COLO668 (cell line): ENCODE data around the gene LRRTM4.

Experiments used
- DNase-seq: peaks from one replicate; lab custom pipeline; 2025; ENCODE audit not compliant: unreplicated experiment; lab: John Stamatoyannopoulos, UW

Gene LRRTM4

DNA sequence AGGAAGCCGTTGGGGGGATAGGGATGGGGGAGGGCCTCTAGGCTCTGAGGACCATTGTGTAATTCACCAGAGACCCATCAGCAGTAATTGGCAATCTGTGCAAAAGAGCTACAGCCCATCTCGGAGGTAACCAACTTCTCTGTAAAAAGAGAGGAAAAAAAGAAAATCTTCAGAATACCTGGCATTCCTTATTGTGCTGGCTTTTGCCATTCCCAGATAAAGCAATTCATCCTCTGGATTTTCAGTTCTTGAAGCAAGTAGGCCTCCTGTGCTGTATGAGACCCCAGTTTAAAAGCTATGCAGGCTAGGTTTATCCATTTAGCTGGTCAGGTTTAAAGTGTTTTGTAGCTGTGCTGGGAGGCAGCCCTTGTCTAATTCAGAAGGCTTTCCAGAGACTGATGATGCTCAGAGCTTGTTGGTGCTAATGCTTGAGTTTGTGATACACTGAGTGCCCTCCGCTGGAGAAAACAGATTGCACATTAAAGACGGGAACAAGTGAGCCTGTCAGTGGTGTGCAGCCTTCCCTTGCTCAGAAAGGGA, at the start of gene LRRTM4:
LRRTM4 (minus strand) TSS at position 446 of the 540 bp plus-strand sequence.
- DNase-seq: no peak

DNA sequence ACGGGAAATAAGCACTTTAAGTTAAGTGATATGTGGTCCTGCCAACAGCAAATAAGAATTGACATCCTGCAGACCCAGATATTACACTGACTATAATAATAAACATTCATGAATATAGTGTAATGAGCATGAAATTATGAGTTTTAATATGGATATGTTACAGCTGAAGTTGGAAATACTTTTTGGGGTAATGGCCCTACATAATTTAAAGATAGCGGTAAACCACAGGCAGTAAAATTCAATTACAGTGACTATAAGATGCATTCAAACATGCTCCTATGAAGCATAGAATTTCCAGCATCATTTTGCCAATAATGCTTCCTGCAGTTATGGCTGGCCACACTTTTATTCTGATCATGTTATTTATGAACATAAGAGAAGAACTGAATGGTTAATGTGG, 49.4 kb upstream of the LRRTM4 start:
- DNase-seq: no peak

DNA sequence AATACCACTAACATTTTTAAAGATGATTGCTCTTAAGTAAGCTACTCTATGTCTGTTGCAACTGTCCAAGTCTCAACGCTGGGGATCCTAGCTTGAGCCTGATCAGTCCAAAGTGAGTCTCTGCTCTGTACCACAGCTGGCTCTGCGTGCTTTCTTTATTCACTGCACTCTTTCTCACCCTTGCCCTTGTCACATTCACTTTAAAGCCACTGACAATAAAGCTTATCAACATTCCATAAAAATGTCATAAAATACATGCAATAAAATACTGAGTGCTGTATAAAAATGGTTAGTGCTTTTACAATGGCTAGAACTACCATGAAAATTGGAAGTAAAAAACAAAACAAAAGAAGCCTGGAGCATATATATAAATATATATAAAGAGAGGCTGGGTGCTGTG, 45.5 kb upstream of the LRRTM4 start:
- no peak for DNase-seq

DNA sequence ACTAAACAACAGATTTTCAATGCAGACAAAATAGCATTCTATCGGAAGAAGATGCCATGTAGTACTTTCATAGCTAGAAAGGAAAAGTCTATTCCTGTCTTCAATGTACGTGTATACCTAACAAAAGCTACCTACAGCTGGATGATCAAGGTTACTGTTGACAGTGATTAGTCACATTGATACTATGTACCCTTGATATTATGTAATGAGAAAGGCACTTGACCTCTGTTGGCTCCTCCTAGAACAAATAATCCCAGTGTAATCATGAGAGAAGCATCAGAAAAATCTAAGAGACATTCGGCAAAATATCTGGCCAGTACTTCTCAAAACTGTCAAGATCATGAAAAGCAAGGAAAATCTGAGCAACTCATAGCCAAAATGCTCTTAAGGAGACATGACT, 44.4 kb upstream of the LRRTM4 start:
- no peak for DNase-seq

DNA sequence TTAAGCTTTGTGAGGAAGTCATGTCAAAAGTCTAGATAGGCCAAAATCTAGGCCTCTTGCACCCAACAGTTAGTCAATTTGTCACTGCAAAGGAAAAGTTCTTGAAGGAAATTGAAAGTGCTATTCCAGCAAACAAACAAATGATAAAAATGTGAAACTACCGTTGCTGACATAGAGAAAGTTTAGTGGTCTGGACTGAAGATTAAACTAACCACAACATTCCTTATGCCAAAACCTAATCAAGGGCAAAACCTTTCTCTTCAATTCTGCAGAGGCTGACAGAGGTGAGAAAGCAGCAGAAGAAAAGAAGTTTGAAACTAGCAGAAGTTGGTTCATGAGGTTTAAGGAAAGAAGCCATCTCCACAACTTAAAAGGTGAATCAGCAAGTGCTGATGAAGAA, 44.0 kb upstream of the LRRTM4 start:
- no peak for DNase-seq

DNA sequence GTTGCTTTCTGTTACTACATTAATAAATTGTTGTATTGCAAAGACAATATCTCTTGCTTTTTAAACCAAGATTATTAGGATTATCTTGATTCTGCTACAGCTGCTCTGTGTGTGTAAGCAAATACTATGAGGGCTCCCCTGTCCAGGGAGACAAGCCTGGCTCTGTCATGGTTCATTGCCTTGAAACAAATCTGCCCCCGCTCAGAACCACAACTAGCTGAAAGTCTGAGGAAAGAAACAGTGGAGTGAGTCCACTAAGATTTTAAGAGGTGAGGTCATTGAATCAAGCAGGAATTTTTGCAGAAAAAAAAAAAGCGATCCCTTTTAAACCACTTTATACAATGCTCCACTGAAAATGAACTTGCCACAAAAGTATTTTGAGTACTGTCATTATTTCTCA, 30.8 kb upstream of the LRRTM4 start:
- DNase-seq: no peak

DNA sequence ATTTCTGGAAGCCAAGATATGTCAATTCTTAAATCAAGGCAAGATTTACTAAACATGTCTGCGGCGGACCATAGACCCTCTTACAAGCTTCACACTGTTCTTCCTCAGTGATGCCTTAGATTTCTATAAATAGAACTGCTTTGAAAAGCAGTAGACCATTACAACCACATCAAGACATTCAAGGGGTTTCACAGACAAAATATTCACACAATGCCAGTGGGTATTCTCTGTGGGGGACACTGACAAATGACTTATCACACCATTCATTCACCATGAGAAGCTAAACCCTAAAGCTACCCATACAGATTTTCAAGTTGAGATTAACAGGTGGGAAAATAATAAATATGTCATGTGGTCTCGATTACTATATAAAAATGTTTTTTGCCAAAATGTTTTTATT, 15.9 kb upstream of the LRRTM4 start:
- no peak for DNase-seq

DNA sequence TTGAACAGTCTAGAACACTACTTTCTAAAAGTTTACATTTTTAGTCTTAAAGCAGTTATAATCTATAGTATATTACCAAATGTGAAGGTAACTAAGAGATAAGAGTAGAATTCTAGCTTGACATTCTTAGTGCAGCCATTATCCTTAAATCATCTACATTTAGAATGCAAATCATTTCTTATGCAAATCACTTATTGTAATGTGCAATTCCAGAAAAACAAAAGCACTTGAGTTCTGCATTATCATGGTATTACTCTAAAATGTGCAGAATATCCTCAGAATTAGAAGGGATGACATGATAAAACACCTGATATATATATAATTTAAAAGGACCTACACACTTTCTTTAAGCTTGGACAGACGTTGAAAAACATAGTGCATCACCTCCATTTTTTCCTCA, 712 bp upstream of the LRRTM4 start:
- DNase-seq: no peak

DNA sequence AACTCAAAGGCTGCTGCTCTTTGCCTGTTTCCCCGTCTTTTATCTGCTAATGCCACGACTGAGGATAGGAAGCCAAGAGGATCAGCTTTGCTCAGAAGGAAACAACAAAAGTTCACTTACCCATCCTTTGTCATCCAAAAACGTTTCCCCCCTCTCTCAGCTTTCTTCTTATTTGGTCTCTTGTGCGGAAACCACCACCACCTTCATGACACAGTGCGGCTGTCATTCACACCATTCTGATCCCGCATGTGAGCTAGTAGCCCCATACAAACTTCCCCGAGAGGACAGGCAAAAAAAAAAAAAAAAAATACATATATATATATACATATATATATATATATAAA, 656 bp downstream of the LRRTM4 start:
- no peak for DNase-seq

DNA sequence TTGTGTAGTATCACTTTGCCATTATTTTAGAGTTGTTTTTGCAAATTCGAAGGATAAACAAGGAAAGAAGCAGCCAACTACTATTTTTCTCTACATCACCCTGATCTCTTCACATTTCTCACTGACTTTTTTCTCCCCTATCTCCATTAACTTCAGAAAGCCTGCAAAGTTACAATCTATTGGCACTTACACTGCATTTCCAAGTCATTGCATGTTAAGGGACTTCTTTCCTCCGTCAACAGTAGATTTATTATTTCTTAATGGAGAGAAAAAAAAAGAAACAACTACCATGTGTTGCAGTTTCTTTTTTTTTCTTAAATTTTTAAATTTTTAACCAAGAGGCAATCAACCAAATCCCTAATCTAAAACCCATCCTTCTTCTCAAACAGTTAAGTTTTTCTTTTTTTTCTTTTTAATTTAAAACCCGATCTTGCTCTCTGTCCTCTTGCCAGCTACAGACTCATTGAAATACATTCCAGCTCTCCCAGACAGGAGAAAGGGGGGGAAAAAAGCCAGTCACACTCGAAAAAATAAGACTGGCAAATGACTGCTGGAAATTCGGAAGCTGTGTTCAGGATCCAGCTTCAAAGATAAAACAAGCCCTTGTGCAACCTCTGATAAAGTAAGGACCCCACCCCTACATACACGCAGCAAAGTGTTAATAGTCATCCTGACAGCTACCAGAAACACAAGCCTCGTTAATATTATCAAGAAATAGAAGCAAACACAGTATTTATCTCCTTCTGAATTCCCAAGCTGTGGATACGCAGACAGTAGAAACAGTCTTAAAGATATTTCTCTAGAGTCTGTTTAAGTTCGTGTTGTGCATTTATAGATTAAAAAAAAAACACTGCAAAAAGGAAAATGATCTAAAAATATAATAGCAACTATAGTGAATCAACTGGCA, 1.3 kb downstream of the LRRTM4 start:
- DNase-seq: no peak

DNA sequence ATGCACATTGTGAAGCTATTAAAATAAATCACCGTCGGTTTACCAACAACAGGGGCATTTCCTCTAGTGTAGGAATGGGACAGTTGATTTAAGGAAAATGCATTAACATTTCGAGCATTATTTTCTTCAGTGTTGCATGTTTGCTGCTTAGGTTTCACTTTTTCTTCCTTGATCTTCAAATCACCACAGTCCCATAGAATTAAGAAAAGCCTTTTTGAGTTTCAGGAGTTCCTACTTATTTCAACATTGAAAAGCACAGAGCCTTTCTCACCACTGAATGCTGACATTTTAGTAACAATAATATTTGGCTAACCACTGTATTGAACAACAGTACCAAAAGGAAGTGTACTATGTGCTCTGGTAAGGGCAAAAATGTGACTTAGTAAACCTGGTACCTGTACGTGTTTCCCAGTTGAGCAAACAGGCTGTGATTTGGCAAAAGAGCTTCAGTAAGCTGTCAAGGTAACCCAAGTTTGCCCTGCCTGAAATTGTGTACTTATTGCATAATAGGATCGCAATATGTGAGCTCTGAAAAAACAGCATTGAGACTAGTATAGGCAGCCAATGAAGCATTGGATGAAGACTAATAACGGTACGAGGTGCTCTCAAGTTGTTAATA, 2.2 kb downstream of the LRRTM4 start:
- DNase-seq: no peak

DNA sequence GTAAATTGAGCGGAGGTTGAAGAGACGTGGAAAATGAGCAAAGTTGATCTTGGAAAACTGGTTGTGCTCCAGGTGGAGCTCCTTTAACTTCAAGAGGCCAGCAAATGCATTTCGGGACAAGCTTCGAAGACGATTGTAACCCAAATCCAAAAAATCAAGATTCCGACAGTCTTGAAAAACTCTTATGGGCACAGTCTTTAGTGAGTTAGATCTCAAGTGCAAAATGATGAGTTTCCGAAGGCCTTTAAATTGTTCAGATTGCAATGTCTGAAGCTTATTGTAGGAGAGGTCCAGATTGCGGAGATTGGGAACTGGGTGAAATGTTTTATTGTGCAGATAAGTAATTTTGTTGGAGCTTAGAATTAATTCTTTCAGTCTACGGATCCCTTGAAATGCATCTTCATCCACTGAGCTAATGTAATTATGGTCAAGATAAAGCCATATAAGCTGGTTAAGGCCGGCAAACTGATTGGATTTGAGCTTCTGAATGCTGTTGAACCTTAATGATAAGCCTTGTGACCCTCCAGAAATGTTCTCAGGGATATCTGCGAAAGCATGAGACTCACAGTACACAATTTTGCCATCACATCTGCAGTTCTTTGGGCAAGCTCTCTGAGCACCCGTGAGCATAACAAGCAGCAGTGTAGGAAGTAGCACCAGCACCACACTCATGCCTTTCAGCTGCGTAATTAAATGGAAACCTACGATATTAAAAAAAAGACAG, 2.9 kb downstream of the LRRTM4 start:
- no peak for DNase-seq

DNA sequence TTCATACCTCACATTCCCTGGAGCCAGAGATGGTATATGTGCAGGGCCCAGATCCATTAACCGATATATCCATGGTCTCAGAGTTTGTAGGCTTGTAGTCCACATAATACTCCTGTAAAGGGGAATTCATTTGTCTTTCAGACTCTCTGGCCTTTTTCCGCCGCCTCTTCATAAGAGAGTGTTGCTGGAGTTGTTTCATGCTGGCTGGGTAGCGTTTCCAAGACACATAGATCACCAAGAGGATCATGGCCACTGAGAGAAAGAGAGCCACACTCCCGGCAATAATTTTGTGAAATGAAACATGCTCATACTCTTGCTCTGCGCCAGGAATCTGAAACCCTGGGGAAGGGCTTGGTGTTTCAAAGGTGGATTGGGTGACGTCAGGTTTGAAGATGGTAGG, 3.9 kb downstream of the LRRTM4 start:
- DNase-seq: no peak

DNA sequence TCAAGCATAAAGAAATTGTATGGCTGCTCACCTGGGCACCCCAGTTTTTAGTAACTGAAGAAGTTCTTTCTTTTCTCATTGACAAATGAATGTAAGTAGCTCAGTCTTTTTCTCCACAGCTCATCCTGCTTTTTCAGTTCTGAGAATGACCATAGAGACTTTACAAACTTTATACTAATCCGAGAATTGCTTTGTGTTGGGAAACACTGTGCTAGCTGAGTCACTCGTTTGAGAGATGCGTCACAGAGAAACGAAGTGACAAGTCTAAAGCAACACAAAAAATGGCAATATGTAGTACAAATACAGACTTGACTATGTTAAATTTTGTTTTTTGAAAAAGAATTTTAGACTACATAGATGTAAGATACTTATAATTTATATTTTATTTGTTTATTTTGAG, 9.0 kb downstream of the LRRTM4 start:
- DNase-seq: no peak

DNA sequence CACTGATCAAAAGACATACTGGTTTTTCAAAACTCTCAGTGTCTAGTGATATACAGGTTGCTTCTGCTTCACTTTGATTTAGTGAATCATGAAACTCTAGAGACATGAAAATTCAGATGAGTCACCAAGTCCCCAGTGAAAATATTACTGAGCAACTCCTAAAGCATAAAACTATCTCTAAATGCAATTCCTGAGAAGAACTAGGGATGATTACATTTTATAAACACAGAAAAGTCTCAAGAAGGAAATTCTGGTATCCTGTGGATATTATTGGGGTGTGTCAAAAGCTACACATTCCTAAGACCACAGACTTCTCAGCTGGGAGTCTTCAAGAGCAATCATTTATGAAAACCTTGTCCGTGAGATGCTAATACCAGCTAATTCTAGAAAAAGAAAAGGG, 9.7 kb downstream of the LRRTM4 start:
- DNase-seq: no peak

DNA sequence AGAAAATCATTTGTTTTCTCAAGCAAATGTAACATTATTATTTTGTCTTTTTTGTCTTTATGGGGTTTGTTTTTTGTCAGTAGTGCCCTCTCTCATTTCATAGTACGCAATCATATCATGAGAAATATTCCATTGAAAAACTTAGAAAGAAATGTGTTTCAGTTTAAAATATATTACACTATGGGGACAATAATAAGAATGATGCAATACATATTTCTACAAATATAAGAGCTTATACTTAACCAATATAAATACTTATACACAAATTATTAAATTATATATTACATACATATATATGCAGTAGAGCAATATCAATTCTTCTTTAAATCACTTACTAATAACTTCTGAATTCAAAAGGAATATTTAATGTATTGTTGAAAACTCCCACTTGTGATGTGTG, 13.7 kb downstream of the LRRTM4 start:
- DNase-seq: no peak

DNA sequence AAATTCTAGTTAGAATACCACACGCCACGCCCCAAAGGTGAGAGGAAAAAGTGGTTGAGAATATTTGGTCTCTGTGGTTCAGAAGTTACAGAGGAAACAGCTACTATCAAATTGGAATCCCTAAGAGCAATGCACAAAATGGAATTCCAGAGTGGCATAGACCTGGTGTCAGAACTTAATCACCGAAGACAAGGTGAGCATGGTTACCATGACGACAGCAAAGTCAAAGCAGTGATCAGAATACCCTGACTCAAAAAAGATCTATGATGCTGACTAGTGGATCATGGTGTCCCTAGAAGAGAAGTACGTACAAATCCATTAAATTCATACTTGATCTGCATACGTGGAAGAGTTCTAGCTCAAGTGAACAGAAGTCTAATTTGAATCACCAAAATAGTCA, 14.5 kb downstream of the LRRTM4 start:
- DNase-seq: no peak

DNA sequence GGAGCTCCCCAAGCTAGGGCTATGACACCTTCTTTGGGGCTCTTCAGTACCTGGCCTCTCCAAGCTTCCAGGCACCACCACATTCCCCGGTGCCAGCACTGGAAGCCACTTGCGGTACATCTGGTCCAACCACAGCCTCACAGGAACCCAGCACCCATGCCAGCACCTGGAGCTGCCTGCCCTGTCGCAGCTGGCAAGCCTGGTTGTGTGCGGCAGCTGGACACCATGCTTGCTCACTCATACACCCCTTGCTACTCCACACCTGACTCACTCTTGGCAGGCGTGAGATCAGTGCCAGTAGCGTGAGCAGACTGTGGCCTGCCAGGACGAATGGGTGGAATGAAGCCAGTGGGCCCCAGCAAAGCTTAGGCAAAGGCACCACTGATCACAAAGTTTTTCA, 34.0 kb downstream of the LRRTM4 start:
- no peak for DNase-seq

DNA sequence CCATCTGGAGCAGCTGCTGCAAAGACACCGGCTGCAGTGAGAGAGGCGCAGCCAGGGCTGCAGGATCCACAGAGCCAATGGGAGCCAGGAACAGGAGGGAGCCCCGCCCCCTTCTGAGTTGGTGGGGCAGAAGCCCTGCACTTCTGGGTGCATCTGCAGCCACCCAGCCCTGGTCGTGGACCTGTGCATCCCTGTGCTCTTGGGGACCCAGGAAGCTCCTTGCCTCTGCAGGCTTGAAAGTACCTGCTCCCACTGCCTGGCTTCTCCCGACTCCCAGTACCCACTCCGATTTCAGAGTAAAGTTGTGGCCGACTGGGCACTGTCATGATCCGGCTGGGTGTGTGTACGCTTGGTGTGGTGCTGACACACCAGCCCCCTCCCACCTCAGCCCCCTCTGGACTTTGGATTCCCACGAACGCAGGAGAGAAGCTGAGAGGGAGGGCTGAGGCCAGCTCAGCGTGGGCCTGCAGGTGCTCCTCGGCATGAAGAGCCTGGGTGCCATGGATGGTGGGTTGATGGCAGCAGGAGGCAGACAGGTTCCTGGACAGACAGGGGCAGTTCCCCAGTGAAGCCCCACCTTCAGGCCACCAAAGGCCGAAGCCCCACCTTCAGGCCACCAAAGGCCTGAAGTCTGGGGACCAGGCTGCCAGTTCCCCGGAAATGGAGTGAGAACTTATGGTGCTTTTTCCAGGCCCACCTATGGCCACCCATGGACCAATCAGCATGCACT, 34.9 kb downstream of the LRRTM4 start:
- DNase-seq: no peak

DNA sequence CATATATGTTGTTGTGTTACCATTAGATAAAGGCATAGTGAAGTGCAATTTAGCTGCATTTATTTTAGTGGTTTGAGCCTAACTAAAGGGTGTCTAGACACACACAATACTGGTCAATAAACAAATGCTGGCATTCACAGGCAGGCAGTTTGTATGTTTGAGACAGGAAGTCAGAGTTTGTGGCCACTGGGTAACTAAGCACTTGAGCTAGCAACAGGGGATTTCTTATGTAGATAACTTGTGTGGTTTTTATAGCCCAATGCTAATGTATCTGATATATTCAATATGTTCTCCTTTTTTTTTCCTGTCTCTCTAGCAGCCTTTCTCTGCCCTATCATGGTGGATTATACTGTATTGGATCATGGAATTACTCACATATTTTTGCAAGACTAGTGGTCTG, 38.1 kb downstream of the LRRTM4 start:
- no peak for DNase-seq

DNA sequence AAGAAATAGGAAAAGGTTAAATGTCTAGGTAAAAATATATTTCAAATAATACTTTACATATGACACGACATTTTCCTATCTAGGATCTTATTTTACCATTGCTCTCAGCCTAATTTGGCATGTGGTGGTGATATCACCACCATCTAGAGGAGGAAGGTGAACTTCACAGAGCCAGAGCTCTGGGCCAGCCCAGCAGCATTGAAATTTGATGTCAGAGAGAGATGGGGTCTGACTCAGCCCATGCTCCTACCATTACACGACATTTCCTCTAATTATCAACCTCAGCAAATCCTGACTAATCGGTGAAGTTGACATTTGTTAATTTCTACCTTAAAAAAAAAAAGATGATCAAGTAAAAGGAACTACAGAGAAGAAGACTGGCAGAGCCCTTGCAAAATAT, 42.3 kb downstream of the LRRTM4 start:
- DNase-seq: no peak
